HG03439 (cell line): ENCODE data around the gene GGT7.
A peak's percentile ranks its signal among the peaks of the same experiment; 100 is the strongest.
"Not testable (repeated sequence)": the region's sequence is repeated elsewhere in the genome, so short reads cannot be mapped to it uniquely, and the experiment has no call there.

Source experiments
- ATAC-seq: cut with Tn5 transposase; IDR thresholded peaks from one replicate; pipeline ENCODE4 v1.9.1; 2021; ENCODE audit warnings: mild to moderate bottlenecking, moderate library complexity; ENCODE audit not compliant: unreplicated experiment

The GGT7 gene

GRCh38 chr20:34872622-34873224, at the start of gene GGT7:
Gene GGT7, minus strand, starts transcription at chr20:34872856. Its CDS starts 41 bp downstream, at chr20:34872815.
- ATAC-seq: no peak

DNA sequence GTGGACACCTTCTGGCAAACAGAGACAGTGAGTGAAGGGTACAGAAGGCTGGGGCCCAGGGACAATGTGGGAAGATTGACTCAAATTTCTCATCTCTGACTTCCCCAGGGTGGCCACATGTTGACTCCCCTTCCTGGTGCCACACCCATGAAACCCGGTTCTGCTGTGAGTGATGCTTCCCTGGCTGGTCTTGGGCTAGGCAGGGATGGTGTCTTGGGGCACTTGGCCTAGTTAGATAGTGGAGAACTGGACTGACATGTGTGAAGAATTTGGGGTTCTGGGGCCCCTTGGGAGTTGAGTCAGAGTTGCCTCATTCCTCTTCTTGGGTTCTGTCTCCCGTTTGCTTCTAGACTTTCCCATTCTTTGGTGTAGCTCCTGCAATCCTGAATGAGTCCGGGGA, 48.8 kb upstream of the GGT7 start:
- ATAC-seq: no peak

DNA sequence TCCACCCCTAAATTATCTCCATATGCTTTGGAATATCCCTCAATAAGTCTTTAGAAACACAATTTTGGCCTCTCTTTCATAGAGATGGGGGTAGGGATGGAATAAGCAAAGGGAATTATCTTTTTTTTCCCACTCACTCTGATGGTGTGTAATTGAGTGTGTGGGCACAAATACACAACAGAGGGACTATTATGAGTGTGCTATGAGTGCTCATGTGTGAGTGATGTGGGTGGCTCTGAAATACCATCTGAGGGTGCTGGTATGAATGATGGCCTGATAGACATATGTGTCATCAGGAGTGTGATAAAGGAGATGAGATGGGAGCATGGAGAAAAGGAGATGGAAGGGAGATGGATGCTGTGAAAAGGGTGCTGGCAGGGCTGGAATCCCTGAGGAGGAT, 47.4 kb upstream of the GGT7 start:
- no peak for ATAC-seq

DNA sequence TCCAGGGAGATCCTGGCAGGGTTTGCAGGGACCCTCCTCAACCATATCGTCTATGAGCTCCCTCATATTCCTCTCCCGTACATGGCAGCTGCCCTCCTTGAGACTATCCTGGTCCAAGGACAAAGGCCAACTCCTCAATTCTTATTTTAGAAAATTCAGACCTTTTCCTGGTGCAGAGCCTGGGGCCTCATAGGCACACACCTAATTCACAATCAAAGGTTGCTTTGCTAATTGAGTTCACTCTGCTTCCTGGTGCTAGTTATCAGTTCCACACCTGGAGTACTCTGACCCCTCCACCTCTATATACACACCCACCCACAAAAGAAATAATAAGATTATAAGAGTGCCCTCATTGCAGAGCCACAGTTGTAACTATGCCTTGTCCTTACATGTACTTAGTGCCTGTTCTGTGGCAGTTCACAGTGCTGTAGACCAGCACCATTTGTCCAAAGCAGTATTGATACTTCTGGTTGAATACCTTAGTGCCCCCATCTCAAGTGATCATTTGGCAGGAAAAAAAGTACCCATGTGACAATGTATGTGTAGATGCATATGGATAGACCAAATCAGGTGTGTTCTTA, 44.2 kb upstream of the GGT7 start:
- ATAC-seq: no peak

- no peak for ATAC-seq
Measured at GRCh38 chr20:34915749-34916455, 43.2 kb upstream of the GGT7 start.

- ATAC-seq: no peak
Measured at GRCh38 chr20:34915131-34915530, 42.5 kb upstream of the GGT7 start.

- ATAC-seq: no peak
Measured at GRCh38 chr20:34907616-34908469, 35.2 kb upstream of the GGT7 start.

DNA sequence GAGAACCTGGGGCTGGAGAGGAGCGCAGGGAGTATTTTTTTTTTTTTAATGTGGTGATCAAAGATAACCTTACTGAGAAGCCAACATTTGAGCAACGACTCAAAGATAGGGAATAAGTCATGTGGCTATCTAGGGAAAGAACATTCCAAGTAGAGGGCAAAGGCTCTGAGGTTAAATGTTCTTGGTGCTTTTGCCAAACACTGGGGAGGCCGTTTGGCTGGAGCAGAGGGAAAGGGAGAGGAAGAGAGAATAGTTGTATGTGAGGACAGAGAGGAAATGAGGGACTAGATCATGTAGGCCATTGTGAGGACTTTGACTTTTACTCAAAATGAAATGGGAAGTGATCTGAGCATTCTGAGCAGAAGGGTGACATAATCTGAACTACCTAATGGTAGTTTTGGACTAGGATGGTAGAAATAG, 31.6 kb upstream of the GGT7 start:
- no peak for ATAC-seq

DNA sequence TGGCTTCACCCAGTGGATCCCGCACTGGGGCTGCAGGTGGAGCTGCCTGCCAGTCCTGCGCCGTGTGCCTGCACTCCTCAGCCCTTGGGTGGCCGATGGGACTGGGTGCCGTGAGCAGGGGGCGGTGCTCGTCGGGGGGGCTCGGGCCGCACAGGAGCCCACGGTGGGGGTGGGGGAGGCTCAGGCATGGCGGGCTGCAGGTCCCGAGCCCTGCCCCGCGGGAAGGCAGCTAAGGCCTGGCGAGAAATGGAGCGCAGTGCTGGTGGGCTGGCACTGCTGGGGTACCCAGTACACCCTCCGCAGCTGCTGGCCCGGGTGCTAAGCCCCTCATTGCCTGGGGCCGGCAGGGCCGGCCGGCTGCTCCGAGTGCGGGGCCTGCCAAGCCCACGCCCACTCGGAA, 26.1 kb upstream of the GGT7 start:
- not testable (repeated sequence) for ATAC-seq

DNA sequence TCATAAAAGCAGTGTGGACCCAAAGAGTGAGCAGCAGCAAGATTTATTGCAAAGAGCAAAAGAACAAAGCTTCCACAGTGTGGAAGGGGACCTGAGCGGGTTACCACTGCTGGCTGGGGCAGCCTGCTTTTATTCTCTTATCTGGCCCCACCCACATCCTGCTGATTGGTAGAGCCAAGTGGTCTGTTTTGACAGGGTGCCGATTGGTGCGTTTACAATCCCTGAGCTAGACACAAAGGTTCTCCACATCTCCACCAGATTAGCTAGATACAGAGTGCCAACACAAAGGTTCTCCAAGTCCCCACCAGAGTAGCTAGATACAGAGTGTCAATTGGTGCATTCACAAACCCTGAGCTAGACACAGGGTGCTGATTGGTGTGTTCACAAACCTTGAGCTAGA, 25.5 kb upstream of the GGT7 start:
- not testable (repeated sequence) for ATAC-seq

DNA sequence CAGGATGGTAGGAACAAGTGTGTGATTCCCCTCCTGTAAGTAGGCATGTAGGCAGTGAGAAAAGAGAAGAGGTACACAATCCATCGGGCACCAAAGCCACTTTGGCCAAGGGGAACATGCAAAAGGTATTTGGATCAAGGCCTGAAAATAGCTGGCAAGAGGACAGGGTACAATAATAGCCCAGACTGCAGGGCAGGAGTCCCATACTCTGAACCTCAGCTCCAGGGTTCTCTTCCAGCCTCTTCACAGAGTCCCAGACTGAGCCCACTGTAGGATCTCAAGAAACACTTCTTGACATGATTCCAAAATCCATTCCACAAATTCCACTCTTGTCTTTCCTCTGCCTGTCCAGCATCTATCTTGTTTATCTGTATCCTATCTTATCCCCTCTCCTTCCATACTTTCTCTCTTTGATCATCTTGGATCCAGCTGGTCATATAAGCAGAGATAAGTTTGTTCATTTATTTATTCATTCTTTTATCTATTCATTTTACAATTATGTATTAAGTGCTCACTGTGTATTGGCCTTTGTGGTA, 23.5 kb upstream of the GGT7 start:
- ATAC-seq: no peak

DNA sequence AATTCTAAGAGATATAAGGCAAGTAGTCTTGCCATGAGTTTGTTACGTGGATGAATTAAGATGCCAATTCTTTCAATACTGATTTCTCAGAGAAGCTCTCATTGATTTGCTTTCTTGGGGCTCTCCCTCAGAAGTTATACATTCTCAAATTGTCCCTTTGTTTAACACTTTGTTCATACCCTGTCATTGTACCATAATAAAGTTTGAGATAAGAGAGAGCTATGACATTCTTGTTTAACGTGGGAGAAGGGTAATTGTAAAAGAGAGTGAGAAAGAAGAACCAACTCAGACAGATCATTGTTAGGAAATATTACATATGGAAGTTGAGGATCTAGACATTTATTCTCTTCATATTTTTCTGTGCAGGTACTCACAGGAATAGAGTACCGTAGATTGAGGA, 22.8 kb upstream of the GGT7 start:
- no peak for ATAC-seq

GRCh38 chr20:34894723-34895122, 22.1 kb upstream of the GGT7 start:
- ATAC-seq: no peak

- ATAC-seq: no peak
Measured at GRCh38 chr20:34892671-34893070, 20.0 kb upstream of the GGT7 start.

GRCh38 chr20:34891166-34892062, 18.8 kb upstream of the GGT7 start:
- no peak for ATAC-seq

DNA sequence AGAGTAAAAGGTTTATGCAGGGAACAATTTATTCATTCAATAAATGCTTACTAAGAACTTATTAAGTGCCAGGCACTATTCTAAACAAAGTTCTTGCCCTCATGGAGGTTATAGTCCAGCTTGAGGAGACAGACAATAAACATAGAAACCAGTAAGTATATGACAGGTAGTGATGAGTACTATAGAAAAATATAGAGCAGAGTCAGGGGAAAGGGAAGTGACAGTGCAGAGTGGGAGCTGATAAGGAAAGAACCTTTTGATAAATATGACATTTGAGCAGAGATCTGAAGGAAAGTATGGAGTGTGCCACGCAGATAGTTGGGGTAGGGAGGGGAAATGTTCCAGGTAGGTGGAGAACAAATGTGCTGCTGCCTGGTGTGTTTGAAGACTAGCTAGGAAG, 15.8 kb upstream of the GGT7 start:
- ATAC-seq: no peak

- ATAC-seq: peak; percentile 53
Measured at GRCh38 chr20:34887023-34887422, 14.4 kb upstream of the GGT7 start.

DNA sequence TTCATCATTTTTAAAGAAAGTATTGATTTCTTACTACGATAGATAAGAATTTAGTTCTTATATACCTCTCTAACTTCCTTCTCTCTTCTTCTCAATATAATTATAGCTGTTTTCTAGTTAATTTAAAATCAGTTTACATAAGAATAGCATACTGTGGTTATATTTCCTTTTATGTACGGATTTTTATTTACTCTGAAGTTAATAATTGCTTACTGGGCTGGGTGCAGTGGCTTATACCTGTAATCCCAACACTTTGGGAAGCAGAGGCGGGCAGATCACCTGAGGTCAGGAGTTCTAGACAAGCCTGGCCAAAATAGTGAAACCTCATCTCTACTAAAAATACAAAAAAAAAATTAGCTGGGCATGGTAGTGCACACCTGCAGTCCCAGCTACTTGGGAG, 13.5 kb upstream of the GGT7 start:
- ATAC-seq: no peak

GRCh38 chr20:34884260-34884659, 11.6 kb upstream of the GGT7 start:
- no peak for ATAC-seq

DNA sequence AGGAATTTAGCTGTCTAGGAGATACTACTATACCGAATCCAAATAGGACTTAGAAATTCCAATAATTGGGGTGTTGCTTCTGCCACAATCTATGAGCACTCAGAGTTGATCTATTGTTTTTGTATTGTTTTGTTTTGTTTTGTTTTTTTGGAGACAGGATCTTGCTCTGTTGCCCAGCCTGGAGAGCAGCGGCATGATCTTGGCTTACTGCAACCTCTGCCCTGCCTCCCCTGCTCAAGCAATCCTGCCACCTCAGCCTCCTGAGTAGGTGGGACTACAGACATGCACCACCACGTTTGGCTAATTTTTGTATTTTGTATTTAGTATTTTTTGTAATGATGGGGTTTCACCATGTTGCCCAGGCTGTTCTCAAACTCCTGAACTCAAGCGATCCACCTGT, 11.2 kb upstream of the GGT7 start:
- no peak for ATAC-seq
